Hematopoietic multipotent progenitor cell treated with erythropoietin and hydrocortisone succinate and interleukin-3 and kit ligand, for 8 days (in vitro differentiated cells): Measurements from ENCODE around the gene NME7.
"Not testable (repeated sequence)": the region's sequence is repeated elsewhere in the genome, so short reads cannot be mapped to it uniquely, and the experiment has no call there.

ENCODE experiments used
- DNase-seq: peaks from one replicate; pipeline ENCODE4 v3.0.0-alpha.2; 2015

Gene NME7

GRCh38 chr1:169212088-169212487, 155.5 kb downstream of the NME7 start:
- no peak for DNase-seq

DNA sequence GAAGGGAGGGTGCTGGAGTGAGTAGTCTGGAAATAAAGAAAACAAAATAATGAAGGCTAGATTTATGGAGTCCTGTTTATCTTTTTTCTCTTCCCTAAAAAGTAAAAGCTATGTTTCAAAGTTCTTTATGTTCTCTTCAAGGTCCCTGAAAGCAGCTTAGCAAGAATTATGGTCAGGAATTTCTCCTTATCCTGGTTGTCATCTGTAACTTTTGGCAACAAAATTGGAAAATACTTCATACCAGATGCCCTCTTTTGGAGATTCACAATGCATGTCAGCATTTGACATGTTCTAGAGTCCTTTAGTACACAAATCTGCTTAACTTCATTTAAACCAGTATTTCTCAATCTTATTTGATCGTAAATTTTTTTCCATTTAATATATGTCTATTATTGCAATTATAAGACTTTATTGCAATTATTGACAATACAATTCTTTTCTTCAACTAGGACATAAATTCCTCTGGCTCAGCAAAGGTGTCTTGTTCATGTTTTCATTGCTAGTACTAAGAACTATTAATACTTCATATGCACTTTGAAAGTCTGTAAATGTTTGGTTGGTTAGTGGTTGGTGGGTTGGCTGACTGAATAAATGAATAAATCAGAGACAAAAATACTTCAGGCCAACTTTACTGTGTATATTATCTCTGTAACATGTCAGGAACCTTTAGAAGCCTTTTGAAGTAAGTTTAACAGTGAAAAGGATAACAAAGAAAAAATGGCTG, 159.6 kb downstream of the NME7 start:
- DNase-seq: no peak

GRCh38 chr1:169204157-169204556, 163.4 kb downstream of the NME7 start:
- no peak for DNase-seq

DNA sequence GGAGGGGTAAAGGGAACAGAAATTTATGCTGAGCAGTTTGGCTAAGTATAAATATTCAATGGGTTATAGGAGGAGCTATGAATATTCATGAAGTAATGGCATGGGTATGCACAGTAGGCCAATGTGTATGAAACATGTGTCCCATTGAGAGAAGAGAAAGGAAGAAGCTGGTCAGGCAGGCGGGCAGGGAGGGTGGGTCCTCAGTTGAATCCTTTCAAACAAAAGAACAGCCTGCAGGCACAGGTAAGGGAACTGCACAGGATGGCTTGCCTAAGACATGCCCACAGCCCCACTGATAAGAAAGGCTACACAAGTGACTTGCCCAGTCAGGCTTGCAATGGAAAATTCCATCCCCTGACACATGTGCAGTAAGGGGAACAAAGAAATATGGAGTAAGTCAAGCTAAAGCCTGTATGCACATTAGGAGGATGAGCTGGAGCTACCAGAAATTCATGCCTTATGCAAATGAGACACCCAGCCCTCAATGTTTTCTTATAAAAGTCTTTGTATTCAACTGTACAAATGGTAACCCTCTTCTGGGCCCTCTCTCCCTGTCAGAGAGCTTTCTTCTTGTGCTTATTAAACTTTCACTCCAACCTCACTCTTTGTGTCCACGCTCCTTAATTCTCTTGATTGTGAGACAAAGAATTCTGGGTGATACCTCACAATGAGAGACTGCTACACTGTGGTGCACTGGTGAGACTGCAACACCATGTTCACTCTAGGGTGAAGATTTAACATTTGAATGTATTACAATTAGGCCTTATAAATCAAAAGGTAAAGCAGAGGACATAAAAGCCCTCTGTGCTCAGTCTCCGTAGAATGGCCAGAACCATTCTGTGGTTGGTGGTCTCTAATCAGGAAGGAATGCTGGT, 164.6 kb downstream of the NME7 start:
- DNase-seq: peak; percentile 40

- DNase-seq: no peak
These were observed 166.4 kb downstream of the NME7 start for GRCh38 chr1:169201084-169201619.

GRCh38 chr1:169200319-169200718, 167.3 kb downstream of the NME7 start:
- peak; percentile 8 for DNase-seq

DNA sequence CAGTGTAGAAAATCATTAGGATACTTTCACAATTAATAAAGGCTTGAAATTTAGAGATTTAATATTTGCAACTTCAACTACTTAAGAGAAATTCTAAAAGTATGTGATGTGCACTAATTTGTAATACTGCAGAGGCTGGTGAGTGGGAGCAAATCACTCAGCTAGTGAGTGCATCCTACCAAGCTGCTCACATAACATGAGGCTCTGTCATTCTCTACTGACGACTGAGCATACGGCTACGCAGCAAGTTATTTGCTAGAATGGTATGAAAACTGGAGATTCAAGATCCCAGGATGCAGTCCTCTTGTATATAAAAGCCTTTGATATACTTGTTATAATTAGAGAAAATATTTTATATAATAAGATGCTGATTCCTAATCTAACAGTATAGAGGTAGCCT, 171.0 kb downstream of the NME7 start:
- DNase-seq: no peak

DNA sequence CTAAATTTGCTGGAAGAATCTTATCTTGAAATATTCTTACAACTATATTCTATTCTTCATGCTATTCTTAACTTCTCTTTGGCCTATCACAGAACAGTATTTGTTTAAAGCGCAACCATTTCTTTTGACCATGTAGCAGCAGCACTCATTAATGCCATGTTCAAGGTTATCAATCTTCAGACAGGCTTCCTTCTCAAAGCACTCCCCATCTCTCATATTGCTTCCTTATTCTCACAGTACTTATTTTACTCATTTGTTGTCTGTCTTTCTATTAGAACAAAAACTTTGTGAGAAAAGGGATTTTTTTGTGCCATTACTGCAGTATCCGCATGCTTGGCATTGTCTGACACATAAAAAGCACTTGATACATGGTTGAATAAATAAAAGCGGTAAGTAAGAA, 171.4 kb downstream of the NME7 start:
- DNase-seq: no peak

DNA sequence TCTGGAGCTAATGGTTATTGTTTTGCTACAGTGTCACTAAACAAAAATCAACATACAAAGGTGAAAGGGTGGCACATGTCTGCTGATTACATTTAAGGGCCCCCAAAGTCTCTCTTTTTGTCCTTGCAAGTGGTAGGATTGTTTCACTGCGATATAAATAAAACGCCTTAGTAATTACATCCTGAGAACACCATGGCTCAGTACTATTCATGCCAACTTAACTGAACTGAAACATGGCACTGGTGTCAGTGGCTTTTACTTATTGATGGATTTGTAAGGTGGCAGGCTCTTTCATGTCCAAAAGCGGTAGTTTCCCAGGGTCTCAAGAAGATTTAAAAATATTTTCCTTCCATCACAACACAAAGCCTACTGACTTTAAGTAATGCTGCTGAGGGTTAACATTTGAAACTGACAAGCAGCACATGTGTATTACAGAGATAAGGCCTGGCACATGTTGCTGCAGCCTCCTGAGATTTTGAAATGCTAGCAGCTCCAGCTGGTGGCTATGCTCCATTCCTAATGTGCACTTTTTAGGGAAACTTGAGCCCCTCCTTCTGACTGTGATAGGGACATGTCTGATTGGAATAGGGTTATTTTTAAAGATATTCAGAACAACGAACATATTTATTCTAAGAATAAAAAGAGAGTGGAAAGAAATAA, 174.3 kb downstream of the NME7 start:
- peak; percentile 89 for DNase-seq

- no peak for DNase-seq
These were observed 181.5 kb downstream of the NME7 start for GRCh38 chr1:169186106-169186505.

DNA sequence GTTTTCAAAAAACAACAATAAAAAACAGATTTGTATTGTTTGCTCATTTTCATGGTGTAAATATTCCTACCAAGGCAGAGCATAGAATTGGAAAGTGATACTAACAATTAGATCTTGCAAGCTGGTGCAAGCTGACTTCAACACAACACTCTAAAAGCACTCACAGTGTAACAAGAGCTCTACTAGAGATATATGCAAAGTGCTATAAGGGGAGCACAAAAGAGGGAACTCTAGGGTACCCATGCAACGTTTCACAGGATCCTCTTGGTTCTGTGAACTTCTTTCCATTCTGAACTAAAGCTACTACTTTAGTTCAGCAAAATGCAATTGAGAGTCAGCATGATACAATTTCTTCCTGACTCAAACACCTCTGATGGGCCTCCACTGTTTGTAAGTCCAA, 182.8 kb downstream of the NME7 start:
- no peak for DNase-seq

DNA sequence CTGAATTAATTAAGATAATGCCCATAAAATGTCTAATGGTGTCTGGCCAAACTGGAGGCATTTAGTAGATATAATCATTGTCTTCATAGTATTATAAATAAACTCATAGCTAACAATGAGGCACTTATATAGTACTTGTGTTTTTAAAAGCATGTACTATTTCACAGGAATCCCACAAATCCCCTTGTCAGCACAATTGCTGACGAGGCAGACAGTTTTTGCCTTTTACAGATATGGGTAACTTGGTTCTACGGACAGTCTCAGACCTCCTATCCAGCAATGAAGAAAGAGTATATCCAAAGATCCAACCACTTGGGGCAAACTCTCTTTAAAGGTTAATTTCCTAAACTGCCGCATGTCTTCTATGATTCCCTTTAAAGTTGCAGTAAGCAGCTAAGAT, 187.4 kb downstream of the NME7 start:
- DNase-seq: no peak

- not testable (repeated sequence) for DNase-seq
These were observed 188.2 kb downstream of the NME7 start for GRCh38 chr1:169179431-169179830.

DNA sequence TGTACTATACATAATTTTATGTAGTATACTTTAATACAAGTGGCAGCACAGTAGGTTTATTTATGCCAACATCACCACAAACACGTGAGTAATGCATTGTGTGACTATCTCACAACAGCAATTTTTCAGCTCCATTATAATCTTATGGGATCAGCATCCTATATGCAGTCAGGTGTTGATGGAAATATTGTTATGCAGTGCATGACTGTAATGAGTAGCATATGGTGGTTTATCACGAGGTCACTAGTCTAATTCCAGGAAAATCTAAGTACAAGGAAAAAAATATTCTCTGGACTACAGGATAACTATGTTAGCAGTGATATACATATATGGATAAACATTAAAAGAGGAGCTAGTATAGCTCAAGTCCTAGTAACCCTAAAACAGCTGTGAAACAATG, 192.1 kb downstream of the NME7 start:
- no peak for DNase-seq

- DNase-seq: no peak
These were observed 204.5 kb downstream of the NME7 start for GRCh38 chr1:169163059-169163458.

DNA sequence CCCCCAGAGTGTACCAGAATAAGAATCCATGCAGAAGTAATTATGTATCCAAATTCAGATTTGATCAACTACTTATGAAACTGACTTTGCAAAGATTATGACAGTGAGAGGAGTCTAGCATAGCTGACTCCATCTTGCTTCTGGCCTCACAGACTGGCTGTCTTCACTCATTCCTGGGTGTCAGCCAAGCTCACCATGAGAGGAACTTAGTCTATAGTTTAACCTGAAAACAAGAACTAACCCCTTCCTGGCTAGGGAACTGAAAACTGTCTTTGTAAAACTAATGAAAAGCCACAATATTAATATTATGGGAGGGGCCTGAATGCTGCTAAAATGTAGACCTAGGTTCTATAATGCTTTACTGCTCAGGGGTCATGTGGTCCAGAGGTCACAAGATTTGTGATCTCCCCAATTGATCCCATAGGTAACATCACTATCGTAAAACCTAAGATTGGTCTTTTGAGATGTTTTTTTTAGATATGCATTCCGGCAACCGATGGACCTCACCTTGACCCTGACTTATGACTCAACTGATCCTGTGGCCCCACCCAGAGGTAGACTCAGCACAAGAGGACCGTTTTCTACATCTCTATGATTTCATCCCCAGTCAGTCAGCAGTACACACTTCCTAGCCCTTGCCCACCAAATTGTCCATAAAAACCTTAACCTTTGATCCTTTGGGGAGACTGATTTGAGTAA, 206.0 kb downstream of the NME7 start:
- DNase-seq: no peak

GRCh38 chr1:169160845-169161495, 206.6 kb downstream of the NME7 start:
- no peak for DNase-seq

GRCh38 chr1:169156580-169156979, 211.0 kb downstream of the NME7 start:
- no peak for DNase-seq

GRCh38 chr1:169155675-169156074, 211.9 kb downstream of the NME7 start:
- DNase-seq: no peak

GRCh38 chr1:169151338-169151837, 216.2 kb downstream of the NME7 start:
- DNase-seq: no peak

- DNase-seq: no peak
These were observed 216.8 kb downstream of the NME7 start for GRCh38 chr1:169150641-169151337.
